Astrocyte (in vitro differentiated cells and primary cell): Measurements from ENCODE around the gene EVL. TPM values are rescaled to one million over a fixed set of nuclear protein-coding genes. Genes with fewer than 3 reads are reported as not detected.

Experiments used
- DNase-seq: peaks from one replicate; pipeline ENCODE4 v3.0.0-alpha.2; 2010; ENCODE audit warnings: low read depth
- FAIRE-seq: peaks from 2 replicates; lab custom pipeline; 2011; peaks lifted over from hg19 to GRCh38; lab: Jason Lieb, UNC
- H2AFZ ChIP-seq: 2 replicates; pipeline ENCODE4 v1.6.0; 2012; ENCODE audit warnings: low read depth, low read length, inconsistent platforms
- H3K27ac ChIP-seq: 2 replicates; pipeline ENCODE4 v1.5.1; 2011; ENCODE audit warnings: low read depth, low read length, inconsistent platforms
- H3K27me3 ChIP-seq: 2 replicates; pipeline ENCODE4 v1.6.0; 2011; ENCODE audit warnings: low read length, inconsistent platforms; ENCODE audit not compliant: insufficient read depth
- H3K36me3 ChIP-seq: 2 replicates; pipeline ENCODE4 v1.5.1; 2011; ENCODE audit warnings: low read length, inconsistent platforms; ENCODE audit not compliant: insufficient read depth
- H3K4me1 ChIP-seq: 2 replicates; pipeline ENCODE4 v1.5.1; 2011; ENCODE audit warnings: low read length, inconsistent platforms; ENCODE audit not compliant: insufficient read depth
- H3K4me2 ChIP-seq: 2 replicates; pipeline ENCODE4 v1.6.0; 2012; ENCODE audit warnings: low read length, inconsistent platforms
- H3K4me3 ChIP-seq: 2 replicates; pipeline ENCODE4 v1.5.1; 2011; ENCODE audit warnings: low read depth, mild to moderate bottlenecking, low read length, inconsistent platforms; ENCODE audit not compliant: insufficient read depth
- H3K79me2 ChIP-seq: 2 replicates; pipeline ENCODE4 v1.6.0; 2012; ENCODE audit warnings: mild to moderate bottlenecking, low read length, inconsistent platforms; ENCODE audit not compliant: insufficient read depth
- H3K9ac ChIP-seq: 2 replicates; pipeline ENCODE4 v1.6.0; 2012; ENCODE audit warnings: mild to moderate bottlenecking, low read length, inconsistent platforms
- H3K9me3 ChIP-seq: 2 replicates; pipeline ENCODE4 v1.5.1; 2012; ENCODE audit warnings: low read depth, mild to moderate bottlenecking, low read length, inconsistent platforms; ENCODE audit not compliant: insufficient read depth
- H4K20me1 ChIP-seq: 2 replicates; pipeline ENCODE4 v1.6.0; 2012; ENCODE audit warnings: low read length, inconsistent platforms; ENCODE audit not compliant: insufficient read depth
- H3K27ac Mint-ChIP-seq: one replicate; pipeline ENCODE4 v1.8.0; 2021; ENCODE audit warnings: mild to moderate bottlenecking, mixed read lengths; ENCODE audit not compliant: unreplicated experiment
- H3K27me3 Mint-ChIP-seq: one replicate; pipeline ENCODE4 v1.8.0; 2021; ENCODE audit warnings: low read depth, mixed read lengths; ENCODE audit not compliant: unreplicated experiment
- H3K36me3 Mint-ChIP-seq: one replicate; pipeline ENCODE4 v1.8.0; 2021; ENCODE audit warnings: low read depth, mixed read lengths; ENCODE audit not compliant: unreplicated experiment
- H3K4me1 Mint-ChIP-seq: one replicate; pipeline ENCODE4 v1.8.0; 2021; ENCODE audit warnings: low read depth, mixed read lengths; ENCODE audit not compliant: unreplicated experiment
- H3K4me3 Mint-ChIP-seq: one replicate; pipeline ENCODE4 v1.8.0; 2021; ENCODE audit warnings: mild to moderate bottlenecking, moderate library complexity, mixed read lengths; ENCODE audit not compliant: unreplicated experiment
- H3K9me3 Mint-ChIP-seq: one replicate; pipeline ENCODE4 v1.8.0; 2021; ENCODE audit warnings: mild to moderate bottlenecking, mixed read lengths; ENCODE audit not compliant: unreplicated experiment
- CTCF ChIP-seq: IDR thresholded peaks from 2 replicates; pipeline ENCODE4 v1.5.1; 2011; ENCODE audit warnings: low read depth, mild to moderate bottlenecking, inconsistent platforms, low read length, moderate library complexity; ENCODE audit not compliant: insufficient read depth
- EZH2 ChIP-seq: IDR thresholded peaks from 2 replicates; pipeline ENCODE4 v1.6.1; 2012; ENCODE audit warnings: mild to moderate bottlenecking, low read length, inconsistent platforms; ENCODE audit not compliant: insufficient read depth
- total RNA-seq: library from RNA; stranded (reverse); gene quantifications from 2 replicates; pipeline ENCODE4 v1.2.1, GENCODE V29; 2021

Gene EVL
- total RNA-seq, 1 donor from 2014 or later = 48.9 TPM

GRCh38 chr14:100088226-100088625 is 23.0 kb downstream of the EVL start:
- Histone ChIP-seq H3K9me3 (no peaks in the 10 kb centered on the region), H3K27ac (no peak overlapping the region), H4K20me1 (peaks cover 35% of the 10 kb centered on the region), H3K4me2 (no peak overlapping the region), H3K9ac (no peak overlapping the region), H3K79me2 (peaks cover 5% of the 10 kb centered on the region), H3K27me3 (no peaks in the 10 kb centered on the region), H3K36me3 (peaks cover 16% of the 10 kb centered on the region), H3K4me3 (no peak overlapping the region), H3K4me1 (no peaks in the 10 kb centered on the region), H2AFZ (no peak overlapping the region)
- Mint-ChIP-seq H3K36me3 (peaks cover 18% of the 10 kb centered on the region), H3K27ac (no peak overlapping the region), H3K4me1 (no peaks in the 10 kb centered on the region), H3K4me3 (no peak overlapping the region), H3K27me3 (no peaks in the 10 kb centered on the region), H3K9me3 (no peaks in the 10 kb centered on the region)
- no peak for DNase-seq
- FAIRE-seq = no peak
- TF ChIP-seq CTCF = no peak
- no peak for TF ChIP-seq EZH2

GRCh38 chr14:100091386-100091785 is 26.2 kb downstream of the EVL start:
- Histone ChIP-seq H3K9me3 (no peaks in the 10 kb centered on the region), H3K27me3 (no peaks in the 10 kb centered on the region), H3K27ac (no peak overlapping the region), H3K36me3 (peaks cover 11% of the 10 kb centered on the region), H3K9ac (no peak overlapping the region), H4K20me1 (peaks cover 35% of the 10 kb centered on the region), H3K4me3 (no peak overlapping the region), H2AFZ (no peak overlapping the region), H3K4me1 (peaks cover 1% of the 10 kb centered on the region), H3K79me2 (no peaks in the 10 kb centered on the region), H3K4me2 (no peak overlapping the region)
- H3K4me1 Mint-ChIP-seq = no peaks in the 10 kb centered on the region
- TF ChIP-seq CTCF (no peak), EZH2 (no peak)
- H3K27ac Mint-ChIP-seq = no peak overlapping the region
- no peak for DNase-seq
- FAIRE-seq = no peak
- H3K36me3 Mint-ChIP-seq = peaks cover 18% of the 10 kb centered on the region
- H3K27me3 Mint-ChIP-seq = no peaks in the 10 kb centered on the region
- no peaks in the 10 kb centered on the region for H3K9me3 Mint-ChIP-seq
- H3K4me3 Mint-ChIP-seq = no peak overlapping the region

GRCh38 chr14:100092832-100093231 is 27.6 kb downstream of the EVL start:
- DNase-seq (no peak), FAIRE-seq (no peak)
- Mint-ChIP-seq H3K27me3 (no peaks in the 10 kb centered on the region), H3K4me1 (no peaks in the 10 kb centered on the region), H3K4me3 (no peak overlapping the region), H3K27ac (no peak overlapping the region), H3K9me3 (no peaks in the 10 kb centered on the region), H3K36me3 (peaks cover 16% of the 10 kb centered on the region)
- peaks cover 8% of the 10 kb centered on the region for H3K4me1 ChIP-seq
- no peak overlapping the region for H2AFZ ChIP-seq
- no peak for TF ChIP-seq EZH2
- TF ChIP-seq CTCF = no peak
- no peak overlapping the region for H3K4me2 ChIP-seq
- H3K36me3 ChIP-seq = peaks cover 9% of the 10 kb centered on the region
- no peak overlapping the region for H3K9ac ChIP-seq
- H3K4me3 ChIP-seq = no peak overlapping the region
- no peak overlapping the region for H3K27ac ChIP-seq
- H3K9me3 ChIP-seq = no peaks in the 10 kb centered on the region
- H3K79me2 ChIP-seq = peaks cover 3% of the 10 kb centered on the region
- H3K27me3 ChIP-seq = no peaks in the 10 kb centered on the region
- H4K20me1 ChIP-seq = peaks cover 45% of the 10 kb centered on the region
